Measurements from ENCODE around the gene NMNAT1.
"Not testable (repeated sequence)": the region's sequence is repeated elsewhere in the genome, so short reads cannot be mapped to it uniquely, and the experiment has no call there.

NMNAT1 gene

DNA sequence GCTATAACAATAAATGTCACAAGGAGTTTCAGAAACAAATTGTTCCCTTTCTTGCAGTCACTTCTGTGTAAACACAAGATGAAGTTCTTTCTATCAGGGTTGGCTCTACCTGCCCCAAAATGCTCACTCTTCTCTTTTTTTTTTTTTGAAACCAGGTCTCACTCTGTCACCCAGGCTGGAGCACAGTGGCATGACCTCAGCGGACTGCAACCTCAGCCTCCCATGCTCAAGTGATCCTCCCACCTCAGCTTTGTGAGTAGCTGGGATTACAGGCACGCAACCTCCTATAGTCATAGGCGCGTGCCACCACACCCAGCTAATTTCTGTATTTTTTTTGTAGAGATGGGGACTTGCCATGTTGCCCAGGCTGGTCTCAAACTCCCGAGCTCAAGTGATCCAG, 22.7 kb upstream of the NMNAT1 start:
- no peak for DNase-seq (ENCODE audit: low read depth, low spot score)

DNA sequence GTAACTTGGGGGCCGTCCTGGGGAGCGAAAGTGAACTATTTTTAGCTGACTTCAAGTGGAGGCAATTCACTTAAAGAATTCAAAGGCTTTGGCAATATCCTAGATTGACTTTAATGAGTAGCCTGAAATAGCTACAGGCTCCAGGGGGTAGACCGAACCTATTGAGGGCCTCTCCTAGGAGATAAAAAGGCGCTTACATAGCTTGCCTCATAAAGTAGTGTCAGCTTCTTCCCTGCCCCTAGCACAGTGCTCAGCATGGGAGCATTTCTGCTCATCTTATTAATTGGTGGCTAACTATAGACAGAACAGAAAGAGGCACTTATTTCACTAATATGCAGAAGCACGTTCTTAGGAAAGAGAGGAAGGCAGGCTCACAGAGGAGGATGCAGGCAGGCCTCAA, 20.9 kb upstream of the NMNAT1 start:
- DNase-seq (ENCODE audit: low read depth, low spot score): no peak

DNA sequence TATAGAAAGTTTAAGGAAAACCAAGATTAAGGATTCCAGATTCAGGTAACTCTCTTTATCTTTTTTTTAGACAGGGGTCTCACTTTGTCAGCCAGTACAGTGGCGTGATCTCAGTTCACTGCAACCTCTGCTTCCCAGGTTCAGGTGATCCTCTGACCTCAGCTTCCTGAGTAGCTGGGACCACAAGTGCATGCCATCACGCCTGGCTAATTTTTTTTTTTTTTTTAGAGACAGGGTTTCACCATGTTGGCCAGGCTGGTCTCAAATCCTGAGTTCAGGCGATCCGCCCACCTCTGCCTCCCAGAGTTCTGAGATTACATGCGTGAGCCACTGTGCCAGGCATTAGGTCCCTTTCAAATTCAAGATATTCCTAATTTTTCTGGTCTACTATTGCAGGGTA, 16.0 kb upstream of the NMNAT1 start:
- no peak for DNase-seq (ENCODE audit: low read depth, low spot score)

DNA sequence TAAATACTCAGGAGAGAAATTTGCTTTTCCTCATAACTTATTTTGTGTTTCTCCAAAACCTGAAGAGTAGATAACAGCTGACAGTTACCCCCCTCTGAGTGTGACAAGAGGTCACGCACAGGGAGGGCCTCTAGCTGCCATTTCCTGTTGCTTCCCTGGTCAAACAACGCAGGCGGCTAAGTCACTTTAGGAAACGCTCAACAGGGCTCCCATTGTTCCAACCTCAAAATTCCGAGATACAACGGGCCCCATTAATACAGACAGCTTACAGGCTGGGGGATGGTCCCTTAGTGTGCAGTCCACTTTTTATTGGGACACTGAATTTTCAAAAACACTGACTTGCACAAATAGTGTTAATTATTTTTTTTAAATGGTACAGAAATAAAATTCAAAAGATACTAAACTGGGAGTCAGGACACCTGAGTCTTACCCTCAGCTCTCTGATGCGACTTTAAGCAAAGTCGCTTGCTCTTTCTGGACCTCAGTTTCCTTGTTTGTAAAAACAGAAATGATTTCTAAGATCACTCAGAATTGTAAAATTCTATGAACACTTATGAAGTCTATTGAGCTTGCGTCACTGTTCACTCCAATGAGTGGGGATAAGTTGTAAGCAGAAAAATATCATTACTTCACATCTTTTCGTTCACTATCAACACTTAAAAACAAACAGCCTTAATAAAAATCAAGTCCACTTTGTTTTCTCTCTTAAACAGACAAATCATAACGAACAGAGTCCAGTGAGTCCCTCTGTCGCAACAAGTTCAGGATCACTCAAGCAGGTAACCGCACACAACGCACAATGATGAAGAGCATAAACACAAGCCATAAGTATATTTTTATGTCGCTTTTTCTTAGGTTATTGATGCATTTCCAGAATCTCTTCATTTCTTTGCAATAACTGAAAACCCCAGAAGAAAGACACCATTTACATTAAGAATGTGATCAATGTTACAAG, 13.6 kb upstream of the NMNAT1 start:
- DNase-seq (ENCODE audit: low read depth, low spot score): no peak

DNA sequence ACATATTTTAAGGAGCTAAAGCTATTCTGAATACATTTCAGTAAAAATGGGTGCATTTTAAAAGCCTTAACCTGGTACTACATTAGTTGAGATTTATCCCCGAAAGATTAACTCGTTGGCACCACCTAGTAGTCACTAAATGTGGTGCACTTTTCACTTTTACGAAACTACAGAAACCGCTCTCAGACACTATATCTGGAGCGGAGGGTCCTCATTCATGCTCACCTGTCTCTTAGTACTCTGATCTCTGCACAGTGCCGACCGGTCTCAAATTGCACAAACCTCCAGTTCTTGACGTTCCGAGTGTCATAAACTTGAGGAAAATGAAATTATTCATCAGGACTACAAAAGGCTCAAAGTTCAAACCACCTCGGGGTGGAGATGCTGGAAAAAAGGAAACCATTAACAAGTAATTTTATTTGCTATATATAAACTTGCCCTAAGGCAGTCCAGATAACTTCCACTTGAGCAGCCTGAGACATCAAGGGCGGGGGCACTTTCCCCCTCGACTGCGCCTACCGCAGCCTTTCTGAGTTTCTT, 806 bp upstream of the NMNAT1 start:
- no peak for DNase-seq (ENCODE audit: low read depth, low spot score)

DNA sequence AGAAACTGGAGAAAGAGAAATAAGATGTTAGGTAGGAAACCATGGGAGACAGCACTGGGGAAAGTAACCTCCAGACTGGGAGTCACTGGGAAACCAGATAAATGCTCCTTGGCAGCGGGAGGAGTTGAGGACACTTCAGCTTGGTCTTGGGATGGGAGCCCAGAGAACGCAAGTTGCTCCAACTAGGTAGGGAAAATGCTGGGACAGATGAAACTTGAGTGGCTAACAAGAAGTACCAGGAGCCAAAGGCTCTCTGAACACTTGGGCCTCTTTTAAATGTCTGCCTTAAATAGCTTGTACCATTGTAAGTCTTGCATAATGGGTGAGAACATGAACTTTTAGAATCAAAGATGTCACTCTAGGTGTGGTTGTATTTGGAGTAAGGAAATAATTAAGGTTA, 3.0 kb downstream of the NMNAT1 start:
- DNase-seq (ENCODE audit: low read depth, low spot score): no peak

DNA sequence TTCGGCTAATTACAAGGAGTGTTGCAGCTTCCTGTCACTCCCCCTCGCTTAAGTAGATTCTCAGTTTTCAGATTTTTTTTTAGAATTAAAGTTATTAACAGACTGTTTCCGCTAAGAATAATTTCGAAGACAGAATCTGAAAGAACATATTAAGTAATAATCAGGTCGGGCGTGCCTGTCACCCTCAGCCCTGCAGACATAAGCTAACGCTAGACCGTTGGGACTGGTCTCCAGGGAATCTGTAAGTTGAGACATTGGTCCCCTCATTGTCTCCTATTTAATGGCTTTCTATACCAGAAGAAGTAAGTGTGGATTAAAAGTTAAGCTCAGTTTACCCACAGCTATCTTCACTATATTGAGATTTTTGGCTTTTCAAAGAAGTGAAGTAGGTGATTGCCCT, 14.5 kb downstream of the NMNAT1 start:
- no peak for DNase-seq (ENCODE audit: low read depth, low spot score)

DNA sequence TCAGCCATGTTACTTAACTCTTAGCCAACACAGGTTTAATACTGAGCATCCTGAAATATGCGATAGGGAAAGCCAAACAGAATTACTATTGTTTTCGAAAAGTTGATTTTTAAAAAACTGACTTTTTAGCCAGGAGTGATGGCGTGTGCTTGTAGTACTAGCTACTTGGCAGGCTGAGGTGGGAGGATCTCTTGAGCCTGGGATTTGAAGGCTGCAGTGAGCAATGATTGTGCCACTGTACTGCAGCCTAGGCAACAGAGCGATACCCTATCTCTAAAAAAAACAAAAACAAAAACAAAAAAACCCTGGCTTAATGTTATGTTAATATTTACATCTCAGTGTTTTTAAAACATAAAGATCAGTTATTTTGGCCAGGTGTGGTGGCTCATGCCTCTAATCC, 16.7 kb downstream of the NMNAT1 start:
- no peak for DNase-seq (ENCODE audit: low read depth, low spot score)

DNA sequence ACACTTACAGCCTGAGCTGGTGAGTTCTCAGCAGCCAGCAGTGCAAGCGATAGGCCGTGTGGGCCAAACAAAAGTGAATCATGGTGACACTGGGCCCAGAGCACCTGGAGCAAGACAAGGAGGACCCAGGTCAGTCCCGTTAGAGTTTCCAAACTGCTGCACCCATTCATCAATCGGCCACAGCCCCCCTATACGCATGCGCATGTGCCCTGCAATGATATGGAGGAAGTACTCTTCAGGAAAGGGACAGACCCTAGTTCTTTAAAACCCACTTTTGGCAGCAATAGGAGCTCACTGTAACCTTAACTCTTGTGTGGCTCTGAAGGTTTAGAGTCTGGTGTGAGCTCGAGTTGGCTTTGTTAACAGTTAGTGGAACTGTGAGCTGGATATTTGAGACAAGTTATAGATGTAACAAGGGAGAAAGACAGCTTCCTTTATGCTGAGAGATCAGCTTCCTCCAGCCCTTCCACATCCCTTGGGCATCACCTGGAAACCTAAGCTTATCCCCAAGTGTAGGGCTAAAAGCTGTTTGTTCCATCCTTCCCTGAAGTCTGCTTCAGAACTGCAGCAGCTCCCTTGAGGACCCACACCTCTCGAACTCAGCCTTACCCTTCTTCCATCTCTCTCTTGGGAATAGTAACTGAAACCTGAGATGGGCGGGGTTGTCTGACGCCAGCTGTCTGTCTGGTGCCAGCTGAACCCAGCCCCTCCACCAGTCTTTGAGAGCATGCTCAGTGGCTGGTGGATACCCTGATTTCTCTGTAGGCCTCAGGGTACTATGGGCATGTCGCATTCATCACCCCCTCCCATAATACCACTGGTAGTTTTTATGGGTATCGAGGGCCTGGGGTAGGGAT, 17.7 kb downstream of the NMNAT1 start:
- DNase-seq (ENCODE audit: low read depth, low spot score): no peak

DNA sequence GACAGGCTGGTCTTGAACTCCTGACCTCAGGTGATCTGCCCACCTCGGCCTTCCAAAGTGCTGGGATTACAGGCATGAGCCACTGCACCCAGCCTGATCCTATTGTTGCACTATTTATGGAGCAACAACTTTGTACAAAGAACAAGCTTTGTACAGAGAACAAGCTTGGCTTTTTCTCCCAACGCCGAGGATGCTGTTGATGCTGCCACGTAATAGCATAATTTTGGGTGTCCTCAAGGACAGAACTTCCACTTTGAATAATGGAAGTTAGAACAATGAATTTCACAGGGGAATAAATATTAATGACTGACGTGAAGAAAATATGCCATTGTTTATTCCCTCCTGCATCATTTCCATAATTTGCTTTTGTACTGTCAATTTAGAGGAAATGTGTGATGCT, 41.0 kb downstream of the NMNAT1 start:
- no peak for DNase-seq (ENCODE audit: low read depth, low spot score)

DNA sequence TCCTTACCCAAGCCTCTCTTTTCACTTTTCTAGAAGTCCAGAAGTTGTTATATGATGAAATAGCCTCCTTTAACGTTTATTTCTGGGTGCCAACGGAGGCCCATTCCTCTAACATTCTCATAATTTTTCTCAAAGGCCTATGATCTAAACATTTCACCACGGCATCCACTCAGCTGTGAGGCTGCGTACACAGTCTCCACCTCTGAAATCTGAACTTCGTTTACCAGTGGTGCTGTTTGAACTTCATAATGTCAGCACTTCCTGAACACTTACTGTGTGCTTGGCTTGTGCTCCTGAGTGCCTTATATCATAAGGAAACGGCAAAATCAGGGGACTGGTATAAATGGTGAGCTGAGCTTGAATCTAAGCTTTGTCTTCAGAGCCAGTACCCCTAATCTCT, 41.7 kb downstream of the NMNAT1 start:
- no peak for DNase-seq (ENCODE audit: low read depth, low spot score)

DNA sequence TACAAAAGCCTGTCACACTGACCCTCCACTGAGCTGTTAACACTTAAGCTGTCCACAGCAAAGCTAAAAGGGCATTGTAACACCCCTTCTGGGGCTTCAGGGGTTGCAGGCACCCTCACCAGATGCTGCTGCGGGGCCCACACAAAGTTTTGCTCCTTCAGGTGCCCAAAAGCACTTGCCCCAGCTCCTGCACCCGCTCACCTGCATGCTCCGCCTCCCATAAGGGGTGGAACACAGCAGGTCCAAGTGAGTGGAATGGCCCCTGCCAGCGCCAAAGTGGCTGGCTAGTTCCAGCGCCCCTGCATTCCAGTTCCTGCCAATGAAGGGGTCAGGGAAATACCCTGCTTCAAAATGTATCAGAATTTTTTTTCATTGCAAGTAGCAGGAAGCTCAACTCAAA, 46.5 kb downstream of the NMNAT1 start:
- no peak for DNase-seq (ENCODE audit: low read depth, low spot score)

DNA sequence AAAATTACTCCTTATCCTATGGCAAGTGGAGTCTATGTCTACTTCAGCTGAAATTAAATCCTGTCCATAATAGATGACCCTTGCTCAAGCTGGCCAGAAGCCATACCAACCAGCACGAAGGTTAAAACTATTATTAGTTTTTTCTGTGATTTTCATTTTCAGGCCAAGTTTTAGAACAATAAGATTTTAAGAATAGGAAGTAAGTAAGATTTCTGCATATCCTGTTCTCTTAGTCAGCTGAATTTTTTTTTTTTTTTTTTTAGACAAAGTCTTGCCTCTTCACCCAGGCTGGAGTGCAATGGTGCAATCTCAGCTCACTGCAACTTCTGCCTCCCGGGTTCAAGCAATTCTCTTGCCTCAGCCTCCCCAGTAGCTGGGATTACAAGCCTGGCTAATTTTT, 47.7 kb downstream of the NMNAT1 start:
- no peak for DNase-seq (ENCODE audit: low read depth, low spot score)

DNA sequence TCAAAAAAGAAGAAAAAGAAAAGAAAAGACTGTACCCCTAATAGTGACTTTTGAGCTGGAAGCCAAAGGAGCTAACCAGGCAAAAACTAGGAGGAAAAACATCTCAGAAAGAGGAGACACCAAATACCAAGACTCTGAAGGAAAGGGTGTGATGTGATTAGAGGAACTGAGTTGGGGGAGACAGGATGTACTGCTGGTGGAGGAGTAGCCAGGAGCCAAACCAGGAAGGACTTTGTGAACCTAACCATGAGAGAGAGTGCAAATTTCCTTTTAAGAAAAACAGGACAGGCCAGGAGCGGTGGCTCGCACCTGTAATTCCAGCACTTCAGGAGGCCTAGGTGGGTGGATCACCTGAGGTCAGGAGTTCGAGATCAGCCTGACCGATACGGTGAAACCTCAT, 49.6 kb downstream of the NMNAT1 start:
- no peak for DNase-seq (ENCODE audit: low read depth, low spot score)

DNA sequence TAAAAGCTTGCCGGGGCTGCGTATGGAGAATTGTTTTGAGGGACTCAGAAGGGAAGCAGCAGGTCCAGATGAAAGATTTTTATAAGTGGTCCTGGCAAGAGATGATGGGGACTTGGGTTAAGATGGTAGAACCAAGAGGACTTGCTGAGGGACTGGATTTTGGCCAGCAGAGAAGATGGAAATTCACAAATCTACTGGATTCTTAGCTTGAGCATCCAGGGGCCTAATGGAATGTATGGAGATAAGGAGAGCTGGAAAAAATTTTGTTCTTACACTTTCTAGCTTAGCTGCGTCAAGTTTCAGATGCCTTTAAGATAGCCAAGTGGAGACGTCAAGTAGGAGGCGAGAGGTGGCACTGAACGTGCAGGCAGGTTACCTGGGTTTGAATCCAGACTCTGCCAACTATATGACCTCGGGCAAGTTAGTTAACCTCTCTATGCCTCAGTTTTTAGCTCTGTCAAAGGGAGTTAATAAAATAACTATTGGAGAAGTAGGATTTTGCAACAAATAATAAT, 50.3 kb downstream of the NMNAT1 start:
- no peak for DNase-seq (ENCODE audit: low read depth, low spot score)

DNA sequence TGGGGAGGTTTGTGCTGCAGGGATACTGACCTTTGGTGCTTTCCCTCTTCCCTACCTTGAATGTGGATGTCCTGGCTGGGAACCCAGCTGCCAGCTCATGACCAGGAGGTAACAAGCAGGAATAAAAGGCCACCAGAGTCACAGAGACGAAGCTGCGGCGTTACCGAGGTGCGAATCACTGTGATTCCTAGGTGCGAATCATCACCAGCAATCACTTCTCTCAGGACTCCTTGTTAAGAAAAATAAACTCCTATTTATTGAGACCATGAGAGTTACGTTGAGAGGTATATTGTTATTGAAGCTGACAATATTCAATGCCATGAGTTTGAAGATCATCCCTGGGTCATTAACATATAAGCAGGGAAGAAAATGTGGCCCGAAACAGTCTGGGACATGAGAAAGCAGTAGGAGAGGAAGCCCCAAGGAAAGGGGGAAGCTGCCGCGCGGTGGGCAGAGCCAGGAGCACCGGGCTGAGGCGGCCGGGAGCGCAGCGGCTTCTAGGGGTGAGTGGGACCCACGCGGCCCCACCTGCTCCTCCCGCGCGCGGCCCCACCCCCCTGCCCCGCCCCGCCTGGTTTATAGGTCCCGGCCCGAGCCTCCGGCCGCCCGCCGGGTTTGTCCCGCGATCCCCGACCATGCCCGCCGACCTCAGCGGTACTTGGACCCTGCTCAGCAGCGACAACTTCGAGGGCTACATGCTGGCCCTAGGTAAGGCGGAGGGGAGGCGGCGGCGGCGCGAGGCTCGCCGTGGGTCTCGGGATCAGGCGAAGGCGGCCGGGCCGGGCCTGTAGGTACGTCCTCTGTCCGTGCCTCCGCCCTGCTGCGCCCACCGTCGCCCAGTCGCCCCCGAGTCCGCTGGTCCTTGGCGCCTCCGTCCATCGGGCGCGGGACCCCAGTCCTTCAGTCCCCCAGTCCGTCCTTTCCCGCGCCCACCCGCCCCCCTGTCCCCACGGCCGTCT, 53.6 kb downstream of the NMNAT1 start, which contains the start of gene RBP7:
Gene RBP7, plus strand, starts transcription at position 605 of the 959 bp plus-strand sequence. Its CDS starts 31 bp downstream, at position 636.
- no peak for DNase-seq (ENCODE audit: low read depth, low spot score)

DNA sequence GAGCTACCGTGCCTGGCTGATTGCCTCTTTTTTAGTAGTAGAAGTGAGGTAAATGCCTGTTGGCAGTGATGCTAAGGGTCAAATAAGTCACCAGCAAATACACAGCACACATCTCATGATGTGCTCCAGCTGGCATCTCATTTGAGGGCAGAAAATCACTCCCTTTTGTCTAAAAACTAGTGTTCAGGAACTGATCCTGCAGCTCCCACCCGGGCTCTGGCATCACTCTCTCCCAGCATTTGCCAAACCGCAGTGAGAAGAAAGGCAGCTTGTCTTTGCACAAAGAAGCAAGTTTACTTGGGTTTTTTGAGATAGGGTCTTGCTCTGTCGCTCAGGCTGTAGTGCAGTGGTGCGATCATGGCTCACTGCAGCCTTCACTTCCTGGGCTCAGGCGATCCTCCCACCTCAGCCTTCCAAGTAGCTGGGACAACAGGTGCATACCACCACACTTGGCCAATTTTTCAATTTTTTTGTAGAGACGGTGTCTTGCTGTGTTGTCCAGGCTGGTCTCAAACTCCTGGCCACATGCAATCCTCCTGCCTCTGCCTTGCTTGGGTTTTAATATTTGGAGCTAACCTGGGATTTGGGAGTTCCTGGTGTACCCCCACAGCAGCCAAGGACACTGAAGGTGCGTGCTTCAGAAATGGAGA, 57.9 kb downstream of the NMNAT1 start:
- no peak for DNase-seq (ENCODE audit: low read depth, low spot score)

DNA sequence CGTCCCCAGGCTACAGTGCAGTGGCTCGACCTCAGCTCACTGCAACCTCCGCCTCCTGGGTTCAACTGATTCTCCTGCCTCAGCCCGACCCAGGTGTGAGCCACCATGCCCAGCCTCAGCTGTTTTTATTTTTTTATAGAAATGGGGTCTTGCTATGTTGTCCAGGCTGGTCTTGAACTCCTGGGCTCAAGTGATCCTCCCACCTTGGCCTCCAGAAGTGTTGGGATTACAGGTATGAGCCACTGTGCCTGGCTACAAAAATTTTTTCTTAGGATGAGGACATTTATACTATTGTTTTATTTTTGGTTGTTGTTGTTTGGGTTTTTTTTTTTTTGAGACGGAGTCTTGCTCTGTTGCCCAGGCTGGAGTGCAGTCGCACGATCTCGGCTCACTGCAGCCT, 62.0 kb downstream of the NMNAT1 start:
- DNase-seq (ENCODE audit: low read depth, low spot score): not testable (repeated sequence)

DNA sequence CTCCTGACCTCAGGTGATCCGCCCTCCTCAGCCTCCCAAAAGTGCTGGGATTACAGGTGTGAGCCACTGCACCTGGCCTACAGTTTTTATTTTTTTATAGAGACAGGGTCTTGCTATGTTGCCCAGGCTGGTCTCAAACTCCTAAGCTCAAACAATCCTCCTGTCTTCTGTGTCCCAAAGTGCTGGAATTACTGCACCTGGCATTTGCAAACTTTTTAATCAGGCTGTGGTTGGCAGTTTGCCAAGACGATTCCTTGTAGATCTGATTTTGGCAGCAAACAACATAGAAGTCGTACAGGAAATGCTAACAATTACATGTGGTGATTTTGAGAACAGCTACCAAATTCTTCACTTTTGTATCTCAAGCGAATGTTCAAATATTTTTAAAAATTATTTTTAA, 63.9 kb downstream of the NMNAT1 start:
- no peak for DNase-seq (ENCODE audit: low read depth, low spot score)

DNA sequence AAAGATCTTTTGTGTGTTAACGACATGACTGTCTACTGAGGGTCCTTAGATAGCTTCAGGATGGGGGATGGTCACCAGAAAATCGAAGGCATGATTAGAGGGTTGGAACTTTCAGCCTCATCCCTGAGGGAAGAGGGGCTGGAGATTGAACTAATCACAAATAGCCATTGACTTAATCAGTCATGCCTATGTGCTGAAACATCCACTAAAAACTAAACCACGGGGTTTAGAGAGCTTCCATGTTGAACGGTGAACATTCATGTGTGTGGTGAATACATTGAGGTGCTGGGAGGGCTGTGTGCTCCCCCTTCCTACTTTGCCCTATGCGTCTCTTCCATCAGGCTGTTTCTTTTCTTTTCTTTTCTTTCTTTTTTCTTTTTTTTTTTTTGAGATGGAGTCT, 70.7 kb downstream of the NMNAT1 start:
- no peak for DNase-seq (ENCODE audit: low read depth, low spot score)

All from activated naive CD8-positive, alpha-beta T cell treated with anti-CD3 and anti-CD28 coated beads, Interleukin-2, amount 50 U/mL, for 16 hours (primary cell).